H9 (cell line): ENCODE results near the gene WSB2. TPM values are rescaled to one million over a fixed set of nuclear protein-coding genes. Genes with fewer than 3 reads are reported as not detected.

Source experiments
- DNase-seq: peaks from one replicate; pipeline ENCODE4 v3.0.0-alpha.2; 2017
- H2AFZ ChIP-seq: one replicate; pipeline ENCODE4 v1.6.1; 2013; ENCODE audit warnings: mild to moderate bottlenecking, low read length, control low read depth, moderate library complexity
- H2AK5ac ChIP-seq: 2 replicates; pipeline ENCODE4 v1.6.1; 2013; ENCODE audit warnings: low read length, control low read depth, mixed read lengths; ENCODE audit not compliant: insufficient read length
- H2BK120ac ChIP-seq: one replicate; pipeline ENCODE4 v1.6.1; 2013; ENCODE audit warnings: low read depth, mild to moderate bottlenecking, low read length, control low read depth, inconsistent platforms; ENCODE audit not compliant: poor library complexity, severe bottlenecking
- H2BK12ac ChIP-seq: 2 replicates; pipeline ENCODE4 v1.6.1; 2013; ENCODE audit warnings: low read length, control low read depth, mixed read lengths, low read depth; ENCODE audit not compliant: insufficient read length
- H2BK15ac ChIP-seq: 2 replicates; pipeline ENCODE4 v1.6.1; 2013; ENCODE audit warnings: low read depth, low read length, control low read depth
- H2BK20ac ChIP-seq: one replicate; pipeline ENCODE4 v1.6.1; 2013; ENCODE audit warnings: low read depth, mild to moderate bottlenecking, low read length, control low read depth, inconsistent platforms; ENCODE audit not compliant: poor library complexity, severe bottlenecking
- H2BK5ac ChIP-seq: 2 replicates; pipeline ENCODE4 v1.6.1; 2013; ENCODE audit warnings: low read length, control low read depth, mixed read lengths; ENCODE audit not compliant: insufficient read length
- H3K14ac ChIP-seq: 2 replicates; pipeline ENCODE4 v1.6.1; 2013; ENCODE audit warnings: low read length, control low read depth; ENCODE audit not compliant: insufficient read depth
- H3K18ac ChIP-seq: 2 replicates; pipeline ENCODE4 v1.6.1; 2013; ENCODE audit warnings: low read depth, mild to moderate bottlenecking, mixed read lengths, low read length, control low read depth; ENCODE audit not compliant: insufficient read length
- H3K23ac ChIP-seq: 2 replicates; pipeline ENCODE4 v1.6.1; 2013; ENCODE audit warnings: low read length, control low read depth, mixed read lengths, low read depth; ENCODE audit not compliant: insufficient read length
- H3K23me2 ChIP-seq: 2 replicates; pipeline ENCODE4 v1.6.1; 2013; ENCODE audit warnings: low read depth, mild to moderate bottlenecking, mixed read lengths, low read length, control low read depth; ENCODE audit not compliant: insufficient read length, poor library complexity, severe bottlenecking
- H3K27ac ChIP-seq: 2 replicates; pipeline ENCODE4 v1.5.1; 2013; ENCODE audit warnings: low read length, control low read depth, mixed read lengths, low read depth; ENCODE audit not compliant: insufficient read length
- H3K27me3 ChIP-seq: 2 replicates; pipeline ENCODE4 v1.6.1; 2013; ENCODE audit warnings: low read length, control low read depth, inconsistent platforms; ENCODE audit not compliant: insufficient read depth
- H3K4ac ChIP-seq: 2 replicates; pipeline ENCODE4 v1.6.1; 2013; ENCODE audit warnings: low read depth, mild to moderate bottlenecking, control low read depth, inconsistent platforms, low read length, moderate library complexity
- H3K4me1 ChIP-seq: 2 replicates; pipeline ENCODE4 v1.6.1; 2013; ENCODE audit warnings: low read length, control low read depth, inconsistent platforms; ENCODE audit not compliant: insufficient read depth
- H3K4me2 ChIP-seq: 2 replicates; pipeline ENCODE4 v1.6.1; 2013; ENCODE audit warnings: low read length, control low read depth, mixed read lengths; ENCODE audit not compliant: insufficient read length, insufficient read depth
- H3K56ac ChIP-seq: 2 replicates; pipeline ENCODE4 v1.6.1; 2013; ENCODE audit warnings: low read depth, mild to moderate bottlenecking, mixed read lengths, low read length, control low read depth; ENCODE audit not compliant: insufficient read length
- H3K79me1 ChIP-seq: 2 replicates; pipeline ENCODE4 v1.6.1; 2013; ENCODE audit warnings: low read depth, mild to moderate bottlenecking, moderate library complexity, low read length, control low read depth, inconsistent platforms; ENCODE audit not compliant: insufficient read depth, poor library complexity, severe bottlenecking
- H3K79me2 ChIP-seq: 2 replicates; pipeline ENCODE4 v1.6.1; 2013; ENCODE audit warnings: low read length, control low read depth, inconsistent platforms; ENCODE audit not compliant: insufficient read depth
- H3K9ac ChIP-seq: 2 replicates; pipeline ENCODE4 v1.6.1; 2013; ENCODE audit warnings: low read length, control low read depth, mixed read lengths; ENCODE audit not compliant: insufficient read length; ENCODE audit errors: extremely low read depth
- H3K9me3 ChIP-seq: one replicate; pipeline ENCODE4 v1.6.1; 2013; ENCODE audit warnings: low read depth, low read length, inconsistent platforms; ENCODE audit not compliant: control insufficient read depth
- H3T11ph ChIP-seq: one replicate; pipeline ENCODE4 v1.6.1; 2013; ENCODE audit warnings: mild to moderate bottlenecking, low read length, control low read depth, inconsistent platforms
- H4K20me1 ChIP-seq: one replicate; pipeline ENCODE4 v1.6.1; 2013; ENCODE audit not compliant: control insufficient read depth, insufficient read length, insufficient read depth
- H4K5ac ChIP-seq: 2 replicates; pipeline ENCODE4 v1.6.1; 2013; ENCODE audit warnings: low read depth, mild to moderate bottlenecking, mixed read lengths, low read length, control low read depth; ENCODE audit not compliant: insufficient read length
- H4K8ac ChIP-seq: replicated peaks from 2 replicates; pipeline ENCODE4 v1.6.1; 2013; ENCODE audit warnings: low read length, control low read depth, mixed read lengths, low read depth; ENCODE audit not compliant: insufficient read length
- H4K91ac ChIP-seq: 2 replicates; pipeline ENCODE4 v1.6.1; 2013; ENCODE audit warnings: low read depth, mild to moderate bottlenecking, moderate library complexity, mixed read lengths, low read length, control low read depth; ENCODE audit not compliant: insufficient read length
- H3K27ac Mint-ChIP-seq, 3 experiments: 2 replicates in 2 of 3; 3 replicates in 1 of 3; pipeline ENCODE4 v1.8.0; 2020 to 2021; ENCODE audit warnings: mixed read lengths in 3 of 3, mild to moderate bottlenecking in 1 of 3, moderate library complexity in 1 of 3
- H3K27me3 Mint-ChIP-seq: 2 replicates; pipeline ENCODE4 v1.8.0; 2021; ENCODE audit warnings: low read depth, mild to moderate bottlenecking, moderate library complexity, mixed read lengths
- H3K36me3 Mint-ChIP-seq, 3 experiments: 2 replicates in 2 of 3; 3 replicates in 1 of 3; pipeline ENCODE4 v1.8.0; 2020 to 2021; ENCODE audit warnings: low read depth in 3 of 3, mixed read lengths in 3 of 3; ENCODE audit not compliant: insufficient read depth in 1 of 3
- H3K4me1 Mint-ChIP-seq, 2 experiments: 2 replicates each; pipeline ENCODE4 v1.8.0; 2020; ENCODE audit warnings: mixed read lengths in 2 of 2
- H3K4me3 Mint-ChIP-seq, 2 experiments: 2 replicates in 1 of 2; 3 replicates in 1 of 2; pipeline ENCODE4 v1.8.0; 2020 to 2021; ENCODE audit warnings: mild to moderate bottlenecking in 2 of 2, mixed read lengths in 2 of 2, moderate library complexity in 1 of 2
- H3K9me3 Mint-ChIP-seq, 2 experiments: 2 replicates in 1 of 2; 3 replicates in 1 of 2; pipeline ENCODE4 v1.8.0; 2020; ENCODE audit warnings: mild to moderate bottlenecking in 2 of 2, mixed read lengths in 2 of 2, moderate library complexity in 1 of 2
- WGBS: extraction: QIAGEN DNeasy Blood & Tissue Kit; methylation state at CpG from one replicate; pipeline ENCODE4 v1.1.7; 2013; ENCODE audit warnings: missing lambda C conversion rate, low lambda C conversion rate, mixed read lengths; ENCODE audit not compliant: insufficient read length; ENCODE audit errors: extremely low coverage; 5-methylcytosine and 5-hydroxymethylcytosine counted together
- total RNA-seq: library from RNA; stranded (reverse); gene quantifications from 2 replicates; pipeline ENCODE4 v1.2.1, GENCODE V29; 2021
- TF ChIP-seq, protein P1 (sequence below): fragments of 200-600 bp; sonication (generic); conservative IDR thresholded peaks from 3 replicates; pipeline ENCODE4 v1.8.0; 2021; ENCODE audit warnings: antibody characterized with exemption, mild to moderate bottlenecking

Gene WSB2
- total RNA-seq, 1 experiment from 2014 or later: 58.6 TPM

DNA sequence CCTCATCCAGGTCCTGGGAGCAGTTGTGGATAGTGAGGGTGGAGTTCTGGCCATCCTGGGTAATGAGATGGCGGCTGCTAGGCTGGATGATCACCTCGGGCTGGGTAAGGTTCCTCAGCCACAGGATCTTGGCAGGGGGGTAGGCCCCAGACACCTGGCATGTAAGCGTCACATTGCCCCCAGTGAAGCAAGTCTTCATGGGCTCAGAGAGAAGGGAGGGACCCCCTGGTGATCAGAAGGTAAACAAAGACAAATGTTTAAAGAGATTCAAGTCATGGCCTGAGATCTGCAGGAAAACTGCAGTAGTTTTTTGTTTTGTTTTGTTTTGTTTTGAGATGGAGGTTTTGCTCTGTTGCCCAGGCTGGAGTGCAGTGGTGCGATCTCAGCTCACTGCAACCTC, 12.8 kb upstream of the WSB2 start:
- TF ChIP-seq, protein P1, sequence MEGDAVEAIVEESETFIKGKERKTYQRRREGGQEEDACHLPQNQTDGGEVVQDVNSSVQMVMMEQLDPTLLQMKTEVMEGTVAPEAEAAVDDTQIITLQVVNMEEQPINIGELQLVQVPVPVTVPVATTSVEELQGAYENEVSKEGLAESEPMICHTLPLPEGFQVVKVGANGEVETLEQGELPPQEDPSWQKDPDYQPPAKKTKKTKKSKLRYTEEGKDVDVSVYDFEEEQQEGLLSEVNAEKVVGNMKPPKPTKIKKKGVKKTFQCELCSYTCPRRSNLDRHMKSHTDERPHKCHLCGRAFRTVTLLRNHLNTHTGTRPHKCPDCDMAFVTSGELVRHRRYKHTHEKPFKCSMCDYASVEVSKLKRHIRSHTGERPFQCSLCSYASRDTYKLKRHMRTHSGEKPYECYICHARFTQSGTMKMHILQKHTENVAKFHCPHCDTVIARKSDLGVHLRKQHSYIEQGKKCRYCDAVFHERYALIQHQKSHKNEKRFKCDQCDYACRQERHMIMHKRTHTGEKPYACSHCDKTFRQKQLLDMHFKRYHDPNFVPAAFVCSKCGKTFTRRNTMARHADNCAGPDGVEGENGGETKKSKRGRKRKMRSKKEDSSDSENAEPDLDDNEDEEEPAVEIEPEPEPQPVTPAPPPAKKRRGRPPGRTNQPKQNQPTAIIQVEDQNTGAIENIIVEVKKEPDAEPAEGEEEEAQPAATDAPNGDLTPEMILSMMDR: no peak
- no peaks in the 10 kb centered on the region for H3K27me3 Mint-ChIP-seq
- H3K4me1 Mint-ChIP-seq: peaks cover 5 to 7% of the 10 kb centered on the region in 2 experiments
- no peak overlapping the region for H3T11ph ChIP-seq
- no peaks in the 10 kb centered on the region for H3K4me1 ChIP-seq
- H3K36me3 Mint-ChIP-seq: peaks cover 35 to 75% (median 56%) of the 10 kb centered on the region in 3 experiments; a peak in 6 of 7 replicates
- no peak overlapping the region for H2AFZ ChIP-seq
- no peak overlapping the region for H3K4ac ChIP-seq
- DNase-seq: no peak
- H2BK15ac ChIP-seq: no peak overlapping the region
- peak overlapping the region in 2 of 3 experiments; percentile 16 to 30; a peak in 2 of 7 replicates for H3K27ac Mint-ChIP-seq
- H2BK5ac ChIP-seq: no peak overlapping the region
- H3K79me2 ChIP-seq: no peaks in the 10 kb centered on the region
- H3K9me3 ChIP-seq: no peaks in the 10 kb centered on the region
- no peaks in the 10 kb centered on the region for H3K23me2 ChIP-seq
- H2BK20ac ChIP-seq: no peak overlapping the region
- H3K27me3 ChIP-seq: no peaks in the 10 kb centered on the region
- no peak overlapping the region for H2AK5ac ChIP-seq
- no peak overlapping the region for H3K27ac ChIP-seq
- H3K9me3 Mint-ChIP-seq: no peaks in the 10 kb centered on the region
- no peak overlapping the region for H4K5ac ChIP-seq
- H4K91ac ChIP-seq: no peak overlapping the region
- H2BK12ac ChIP-seq: no peak overlapping the region
- no peak overlapping the region for H3K56ac ChIP-seq
- no peaks in the 10 kb centered on the region for H4K20me1 ChIP-seq
- no peak overlapping the region for H3K4me2 ChIP-seq
- H3K79me1 ChIP-seq: no peaks in the 10 kb centered on the region
- H3K14ac ChIP-seq: no peak overlapping the region
- H3K9ac ChIP-seq: no peak overlapping the region
- WGBS: no CpG with 5 or more reads among the region's 4 CpGs
- no peak overlapping the region for H4K8ac ChIP-seq
- no peak overlapping the region for H3K23ac ChIP-seq
- no peak overlapping the region for H3K4me3 Mint-ChIP-seq
- H2BK120ac ChIP-seq: no peak overlapping the region
- H3K18ac ChIP-seq: no peak overlapping the region
